Posterior cingulate gyrus (tissue), 11 donors: ENCODE results near the gene ATCAY.

Experiments used
- DNase-seq, 10 donors: peaks; one replicate each; pipeline versions ENCODE4 v3.0.0 to v3.0.0-alpha.2; 2020 to 2021; ENCODE audit warnings: mixed read lengths in 3 of 10
- intact Hi-C: fragments of 100-400 bp; cut with DNase I; formaldehyde crosslinking; loops from one replicate; pipeline ENCODE4 v1.15.1; 2023

ATCAY gene

GRCh38 chr19:3880471-3881271, at the start of gene ATCAY:
ATCAY (plus strand) TSS chr19:3880685; CDS start chr19:3885768, 5,083 bp downstream.
- intact Hi-C loops: no loop called here
- peak; percentile 18 to 95 (median 76) for DNase-seq

GRCh38 chr19:3831601-3832000, 48.9 kb upstream of the ATCAY start:
- DNase-seq: no peak
- intact Hi-C loops: no loop called here

- DNase-seq: no peak
- intact Hi-C loops: no loop called here
Observed at GRCh38 chr19:3832001-3832400, 48.5 kb upstream of the ATCAY start.

- intact Hi-C loops: no loop called here
- peak in 1 of 10 donors; percentile 48 for DNase-seq
Observed at GRCh38 chr19:3833578-3834348, 46.7 kb upstream of the ATCAY start.

GRCh38 chr19:3834349-3835054, 46.0 kb upstream of the ATCAY start:
- intact Hi-C loops: no loop called here
- DNase-seq: peak in 1 of 10 donors; percentile 70

GRCh38 chr19:3835055-3835435, 45.4 kb upstream of the ATCAY start:
- intact Hi-C loops: no loop called here
- DNase-seq: no peak

- intact Hi-C loops: no loop called here
- no peak for DNase-seq
Observed at GRCh38 chr19:3836887-3837286, 43.6 kb upstream of the ATCAY start.

- no peak for DNase-seq
- intact Hi-C loops: no loop called here
Observed at GRCh38 chr19:3837332-3837731, 43.2 kb upstream of the ATCAY start.

GRCh38 chr19:3837922-3838321, 42.6 kb upstream of the ATCAY start:
- no peak for DNase-seq

GRCh38 chr19:3838661-3839060, 41.8 kb upstream of the ATCAY start:
- intact Hi-C loops: no loop called here
- DNase-seq: no peak

More at GRCh38 chr19:3837922-3838321, 42.6 kb upstream of the ATCAY start:
- intact Hi-C loops: no loop called here

- intact Hi-C loops: no loop called here
- DNase-seq: no peak
Observed at GRCh38 chr19:3839941-3840340, 40.5 kb upstream of the ATCAY start.

- no peak for DNase-seq
- intact Hi-C loops: no loop called here
Observed at GRCh38 chr19:3840804-3841203, 39.7 kb upstream of the ATCAY start.

GRCh38 chr19:3842948-3843347, 37.5 kb upstream of the ATCAY start:
- intact Hi-C loops: no loop called here
- DNase-seq: no peak

- no peak for DNase-seq
- intact Hi-C loops: no loop called here
Observed at GRCh38 chr19:3844596-3844995, 35.9 kb upstream of the ATCAY start.

- intact Hi-C loops: no loop called here
- no peak for DNase-seq
Observed at GRCh38 chr19:3849092-3849491, 31.4 kb upstream of the ATCAY start.

GRCh38 chr19:3849787-3850186, 30.7 kb upstream of the ATCAY start:
- no peak for DNase-seq
- intact Hi-C loops: no loop called here

GRCh38 chr19:3850320-3850972, 30.0 kb upstream of the ATCAY start:
- intact Hi-C loops: no loop called here
- DNase-seq: no peak

- intact Hi-C loops: no loop called here
- no peak for DNase-seq
Observed at GRCh38 chr19:3851254-3852176, 29.0 kb upstream of the ATCAY start.

- intact Hi-C loops: no loop called here
- DNase-seq: no peak
Observed at GRCh38 chr19:3852177-3852511, 28.3 kb upstream of the ATCAY start.
